Progenitor cell of endocrine pancreas (in vitro differentiated cells): ENCODE results near the gene DNAH7. TPM values are rescaled to one million over a fixed set of nuclear protein-coding genes. Genes with fewer than 3 reads are reported as not detected.

ENCODE experiments used
- DNase-seq: peaks from one replicate; pipeline ENCODE4 v3.0.0; 2021; ENCODE audit warnings: low spot score; ENCODE audit not compliant: unreplicated experiment
- H3K27ac Mint-ChIP-seq: 2 replicates; pipeline ENCODE4 v1.8.0; 2021; ENCODE audit warnings: mild to moderate bottlenecking, moderate library complexity, mixed read lengths
- H3K27me3 Mint-ChIP-seq: 2 replicates; pipeline ENCODE4 v1.8.0; 2021; ENCODE audit warnings: mixed read lengths
- H3K36me3 Mint-ChIP-seq: 2 replicates; pipeline ENCODE4 v1.8.0; 2022; ENCODE audit warnings: mixed read lengths; ENCODE audit not compliant: insufficient read depth
- H3K4me1 Mint-ChIP-seq: 2 replicates; pipeline ENCODE4 v1.8.0; 2021; ENCODE audit warnings: low read depth, mixed read lengths
- H3K4me3 Mint-ChIP-seq: 2 replicates; pipeline ENCODE4 v1.8.0; 2021; ENCODE audit warnings: low read depth, mild to moderate bottlenecking, moderate library complexity, mixed read lengths
- H3K9me3 Mint-ChIP-seq: 2 replicates; pipeline ENCODE4 v1.8.0; 2021; ENCODE audit warnings: low read depth, mixed read lengths
- CTCF ChIP-seq: fragments of 200-600 bp; sonication (generic); IDR thresholded peaks from one replicate; pipeline ENCODE4 v1.5.0; 2021; ENCODE audit warnings: antibody characterized with exemption, mild to moderate bottlenecking; ENCODE audit not compliant: unreplicated experiment
- total RNA-seq: library from RNA; stranded (reverse); gene quantifications from 2 replicates; pipeline ENCODE4 v1.2.1, GENCODE V29; 2021

The DNAH7 gene
- total RNA-seq, 1 donor from 2014 or later: 5.9 TPM

GRCh38 chr2:196066291-196067087, 2.1 kb downstream of the DNAH7 start:
- DNase-seq: no peak
- H3K9me3 Mint-ChIP-seq: peaks cover 3% of the 10 kb centered on the region
- no peak overlapping the region for H3K27ac Mint-ChIP-seq
- no peaks in the 10 kb centered on the region for H3K27me3 Mint-ChIP-seq
- H3K36me3 Mint-ChIP-seq: no peaks in the 10 kb centered on the region
- peak overlapping the region; percentile 52 for H3K4me3 Mint-ChIP-seq
- TF ChIP-seq CTCF: peak; percentile 70
- H3K4me1 Mint-ChIP-seq: peaks cover 3% of the 10 kb centered on the region

GRCh38 chr2:196063773-196064172, 4.9 kb downstream of the DNAH7 start:
- Mint-ChIP-seq H3K4me1 (peaks cover 8% of the 10 kb centered on the region), H3K36me3 (no peaks in the 10 kb centered on the region), H3K9me3 (no peaks in the 10 kb centered on the region), H3K27me3 (no peaks in the 10 kb centered on the region), H3K27ac (no peak overlapping the region), H3K4me3 (no peak overlapping the region)
- DNase-seq: no peak
- TF ChIP-seq CTCF: no peak

GRCh38 chr2:196059491-196059960, 9.1 kb downstream of the DNAH7 start:
- Mint-ChIP-seq H3K27ac (no peak overlapping the region), H3K4me3 (no peak overlapping the region), H3K4me1 (peaks cover 4% of the 10 kb centered on the region), H3K36me3 (peaks cover 3% of the 10 kb centered on the region), H3K27me3 (no peaks in the 10 kb centered on the region), H3K9me3 (no peaks in the 10 kb centered on the region)
- no peak for DNase-seq
- TF ChIP-seq CTCF: no peak

- DNase-seq: no peak
- no peak for TF ChIP-seq CTCF
- H3K27ac Mint-ChIP-seq: no peak overlapping the region
- H3K4me1 Mint-ChIP-seq: no peaks in the 10 kb centered on the region
- H3K4me3 Mint-ChIP-seq: no peak overlapping the region
- peaks cover 3% of the 10 kb centered on the region for H3K36me3 Mint-ChIP-seq
- H3K27me3 Mint-ChIP-seq: no peaks in the 10 kb centered on the region
- no peaks in the 10 kb centered on the region for H3K9me3 Mint-ChIP-seq
Measured at GRCh38 chr2:196054631-196055030, 14.0 kb downstream of the DNAH7 start.

- no peak for DNase-seq
- no peaks in the 10 kb centered on the region for H3K27me3 Mint-ChIP-seq
- no peak overlapping the region for H3K4me3 Mint-ChIP-seq
- H3K9me3 Mint-ChIP-seq: peaks cover 5% of the 10 kb centered on the region
- H3K36me3 Mint-ChIP-seq: peaks cover 3% of the 10 kb centered on the region
- H3K27ac Mint-ChIP-seq: no peak overlapping the region
- TF ChIP-seq CTCF: no peak
- H3K4me1 Mint-ChIP-seq: no peaks in the 10 kb centered on the region
Measured at GRCh38 chr2:196046123-196046917, 22.3 kb downstream of the DNAH7 start.
